Measurements from ENCODE around the gene FCHO1.

The FCHO1 gene, protein sequence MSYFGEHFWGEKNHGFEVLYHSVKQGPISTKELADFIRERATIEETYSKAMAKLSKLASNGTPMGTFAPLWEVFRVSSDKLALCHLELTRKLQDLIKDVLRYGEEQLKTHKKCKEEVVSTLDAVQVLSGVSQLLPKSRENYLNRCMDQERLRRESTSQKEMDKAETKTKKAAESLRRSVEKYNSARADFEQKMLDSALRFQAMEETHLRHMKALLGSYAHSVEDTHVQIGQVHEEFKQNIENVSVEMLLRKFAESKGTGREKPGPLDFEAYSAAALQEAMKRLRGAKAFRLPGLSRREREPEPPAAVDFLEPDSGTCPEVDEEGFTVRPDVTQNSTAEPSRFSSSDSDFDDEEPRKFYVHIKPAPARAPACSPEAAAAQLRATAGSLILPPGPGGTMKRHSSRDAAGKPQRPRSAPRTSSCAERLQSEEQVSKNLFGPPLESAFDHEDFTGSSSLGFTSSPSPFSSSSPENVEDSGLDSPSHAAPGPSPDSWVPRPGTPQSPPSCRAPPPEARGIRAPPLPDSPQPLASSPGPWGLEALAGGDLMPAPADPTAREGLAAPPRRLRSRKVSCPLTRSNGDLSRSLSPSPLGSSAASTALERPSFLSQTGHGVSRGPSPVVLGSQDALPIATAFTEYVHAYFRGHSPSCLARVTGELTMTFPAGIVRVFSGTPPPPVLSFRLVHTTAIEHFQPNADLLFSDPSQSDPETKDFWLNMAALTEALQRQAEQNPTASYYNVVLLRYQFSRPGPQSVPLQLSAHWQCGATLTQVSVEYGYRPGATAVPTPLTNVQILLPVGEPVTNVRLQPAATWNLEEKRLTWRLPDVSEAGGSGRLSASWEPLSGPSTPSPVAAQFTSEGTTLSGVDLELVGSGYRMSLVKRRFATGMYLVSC

DNA sequence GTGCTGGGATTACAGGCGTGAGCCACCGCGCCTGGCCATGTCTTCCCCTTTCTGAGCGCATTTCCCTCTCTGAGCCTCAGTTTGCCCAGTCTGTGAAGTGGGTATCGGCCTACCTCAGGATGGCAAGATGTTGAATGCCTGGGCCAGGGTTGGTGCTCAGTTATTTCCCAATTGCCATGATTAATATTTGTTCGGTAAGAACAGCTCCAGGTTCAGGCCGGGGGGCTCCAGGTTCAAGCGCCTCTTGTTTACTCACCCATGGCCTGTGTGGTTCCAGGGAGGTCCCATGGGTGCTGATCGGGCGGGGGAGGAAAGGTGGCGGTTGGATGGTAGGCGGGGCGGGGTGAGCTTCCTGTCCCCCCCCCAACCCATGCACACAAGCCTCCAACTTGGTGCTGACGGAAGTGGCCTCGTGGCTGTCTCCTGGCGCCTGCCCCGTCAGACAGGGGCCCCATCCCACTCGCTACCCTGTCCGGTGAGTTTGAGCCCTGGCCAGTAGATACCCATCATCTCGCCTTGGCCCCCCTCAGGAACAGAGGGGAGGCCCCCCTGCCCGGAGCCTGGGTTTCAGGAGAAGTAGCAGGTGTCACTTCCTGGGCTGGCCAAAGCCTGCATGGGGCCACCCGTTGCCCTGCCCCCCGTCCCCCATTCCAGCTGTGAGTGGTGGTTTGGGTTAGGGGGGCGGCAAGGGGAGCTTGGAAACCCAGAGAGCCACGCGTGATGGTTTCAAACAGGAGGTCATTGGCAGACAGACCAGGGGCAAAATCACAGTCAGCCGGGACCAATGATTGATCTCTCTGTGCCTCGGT, at the start of gene FCHO1:
FCHO1 (plus strand) TSS at position 375 of the 809 bp plus-strand sequence. CDS start 3,688 bp downstream, outside the sequence.
- no peak for DNase-seq (ENCODE audit: low read depth)

- DNase-seq (ENCODE audit: low read depth), result no peak
Observed at GRCh38 chr19:17703824-17704463, 47.3 kb upstream of the FCHO1 start.

- no peak for DNase-seq (ENCODE audit: low read depth)
Observed at GRCh38 chr19:17706750-17707181, 44.5 kb upstream of the FCHO1 start.

- no peak for DNase-seq (ENCODE audit: low read depth)
Observed at GRCh38 chr19:17711851-17712250, 39.4 kb upstream of the FCHO1 start.

DNA sequence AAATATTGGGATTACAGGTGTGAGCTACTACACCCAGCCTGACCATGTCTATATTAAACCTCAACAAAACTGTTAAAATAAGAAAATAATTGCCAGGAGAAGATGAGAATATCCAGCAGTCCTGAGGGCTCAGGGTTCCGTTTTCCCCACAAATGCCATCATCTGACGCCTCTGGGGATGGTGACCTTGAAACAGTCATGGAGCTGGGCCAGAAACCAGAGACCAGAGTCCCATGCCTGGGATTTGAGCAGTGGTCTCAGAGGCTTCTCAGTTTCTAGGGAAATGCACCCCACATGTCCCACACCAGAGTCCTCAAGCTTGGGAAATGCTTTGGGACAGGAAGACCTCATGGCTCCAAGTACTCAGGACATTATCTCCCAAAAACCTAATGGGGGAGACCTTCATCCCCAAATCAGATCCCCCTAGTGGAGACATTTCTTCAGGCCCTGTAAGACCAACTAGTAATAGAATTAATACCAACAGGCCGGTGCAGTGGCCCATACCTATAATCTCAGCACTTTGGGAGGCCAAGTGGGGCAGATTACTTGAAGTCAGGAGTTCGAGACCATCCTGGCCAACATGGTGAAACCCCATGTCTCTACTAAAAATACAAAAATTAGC, 34.9 kb upstream of the FCHO1 start:
- DNase-seq (ENCODE audit: low read depth), result no peak

GRCh38 chr19:17718550-17718946, 32.7 kb upstream of the FCHO1 start:
- no peak for DNase-seq (ENCODE audit: low read depth)

DNA sequence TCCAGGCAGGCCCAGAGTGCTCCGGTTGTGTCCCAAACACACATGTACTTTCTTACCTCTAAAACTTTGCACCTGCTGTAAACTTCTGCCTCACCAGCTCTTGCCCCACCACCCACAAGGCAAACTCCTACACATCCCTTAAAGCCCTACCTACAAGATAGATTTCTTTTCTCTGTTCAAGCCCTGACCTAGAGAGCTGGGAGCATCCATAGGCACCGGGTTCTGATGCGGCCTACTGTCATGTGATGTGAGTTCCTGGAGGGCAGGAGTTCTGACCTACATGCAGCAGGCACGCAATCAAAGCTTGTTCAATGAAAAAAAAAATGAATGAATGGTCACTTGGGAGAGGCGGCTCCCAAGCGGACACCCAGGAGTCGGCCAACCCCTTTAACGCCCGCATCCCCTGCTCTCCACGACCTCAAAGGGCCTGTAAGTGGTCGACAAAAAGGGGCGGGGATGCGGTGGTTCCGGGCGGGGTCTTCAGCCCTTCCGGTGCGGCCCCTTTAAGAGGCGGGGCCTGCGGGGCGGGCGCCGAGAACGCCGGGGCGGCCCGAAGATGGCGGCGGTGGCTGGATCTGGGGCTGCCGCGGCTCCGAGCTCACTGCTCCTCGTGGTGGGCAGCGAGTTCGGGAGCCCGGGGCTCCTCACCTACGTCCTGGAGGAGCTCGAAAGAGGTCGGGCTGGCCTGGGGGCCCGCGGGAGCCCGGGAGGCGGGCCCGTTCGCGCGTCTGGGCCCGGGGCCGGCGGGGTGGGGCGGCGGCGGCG, 32.1 kb upstream of the FCHO1 start, which contains the start of gene MAP1S:
MAP1S (plus strand) TSS at position 534 of the 765 bp plus-strand sequence; CDS start at position 557, 23 bp downstream.
- no peak for DNase-seq (ENCODE audit: low read depth)

- DNase-seq (ENCODE audit: low read depth), result no peak
Observed at GRCh38 chr19:17719730-17720400, 31.4 kb upstream of the FCHO1 start.

GRCh38 chr19:17720440-17720839, 30.8 kb upstream of the FCHO1 start:
- DNase-seq (ENCODE audit: low read depth), result no peak

- no peak for DNase-seq (ENCODE audit: low read depth)
Observed at GRCh38 chr19:17721111-17721628, 30.1 kb upstream of the FCHO1 start.

DNA sequence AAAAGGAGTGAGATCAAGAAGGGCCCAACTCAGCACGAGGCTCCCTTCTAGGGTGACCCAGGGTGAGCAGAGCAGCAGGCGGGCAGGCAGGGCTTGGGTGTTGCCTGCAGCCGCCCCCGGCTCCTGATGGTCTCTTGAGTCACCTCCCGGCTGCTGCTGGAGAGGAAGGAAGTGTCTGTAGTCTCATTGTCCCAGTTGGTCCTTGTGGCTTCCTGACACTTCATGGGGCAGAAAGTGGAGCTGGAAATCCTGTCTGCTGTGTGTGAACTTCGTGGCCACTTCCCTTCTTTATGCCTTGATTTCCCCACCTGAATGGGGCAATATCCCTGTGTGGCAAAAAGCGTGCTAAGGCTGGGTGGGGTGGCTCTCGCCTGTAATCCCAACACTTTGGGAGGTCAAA, 29.5 kb upstream of the FCHO1 start:
- no peak for DNase-seq (ENCODE audit: low read depth)

GRCh38 chr19:17722655-17723240, 28.5 kb upstream of the FCHO1 start:
- no peak for DNase-seq (ENCODE audit: low read depth)

- DNase-seq (ENCODE audit: low read depth), result no peak
Observed at GRCh38 chr19:17724655-17725054, 26.6 kb upstream of the FCHO1 start.

DNA sequence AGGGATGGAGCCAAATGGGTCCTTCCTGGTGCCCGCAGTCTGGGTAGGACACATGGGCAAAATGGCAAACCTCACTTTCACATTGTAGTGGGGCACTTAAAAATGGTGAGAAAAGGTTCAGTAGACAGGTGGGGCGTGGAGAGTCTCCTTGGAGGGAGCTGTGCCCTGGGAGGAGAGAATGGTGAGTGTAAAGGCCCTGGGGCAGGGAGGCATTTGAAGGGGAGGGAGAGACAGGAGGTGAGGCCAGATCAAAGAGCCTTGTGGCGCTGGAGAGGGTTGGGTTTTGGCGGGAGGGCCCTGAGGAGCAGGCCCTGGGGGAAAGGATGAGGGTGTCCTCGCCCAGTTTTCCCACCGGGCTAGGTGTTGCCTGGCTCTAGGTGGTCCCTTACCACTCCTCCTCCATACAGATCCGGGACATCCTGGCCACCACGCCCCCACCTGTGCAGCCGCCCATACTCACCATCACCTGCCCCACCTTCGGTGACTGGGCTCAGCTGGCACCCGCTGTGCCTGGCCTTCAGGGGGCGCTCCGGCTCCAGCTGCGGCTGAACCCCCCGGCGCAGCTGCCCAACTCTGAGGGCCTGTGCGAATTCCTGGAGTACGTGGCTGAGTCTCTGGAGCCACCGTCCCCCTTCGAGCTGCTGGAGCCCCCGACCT, 25.7 kb upstream of the FCHO1 start:
- no peak for DNase-seq (ENCODE audit: low read depth)

GRCh38 chr19:17726136-17726741, 25.0 kb upstream of the FCHO1 start:
- no peak for DNase-seq (ENCODE audit: low read depth)

GRCh38 chr19:17726964-17727773, 24.1 kb upstream of the FCHO1 start:
- DNase-seq (ENCODE audit: low read depth), result no peak

DNA sequence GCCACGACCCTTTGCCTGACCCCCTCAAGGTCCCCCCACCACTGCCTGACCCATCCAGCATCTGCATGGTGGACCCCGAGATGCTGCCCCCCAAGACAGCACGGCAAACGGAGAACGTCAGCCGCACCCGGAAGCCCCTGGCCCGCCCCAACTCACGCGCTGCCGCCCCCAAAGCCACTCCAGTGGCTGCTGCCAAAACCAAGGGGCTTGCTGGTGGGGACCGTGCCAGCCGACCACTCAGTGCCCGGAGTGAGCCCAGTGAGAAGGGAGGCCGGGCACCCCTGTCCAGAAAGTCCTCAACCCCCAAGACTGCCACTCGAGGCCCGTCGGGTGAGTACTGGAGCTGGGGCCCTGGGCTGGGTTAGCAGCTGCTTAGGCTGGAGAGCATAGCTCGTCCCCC, 23.4 kb upstream of the FCHO1 start:
- no peak for DNase-seq (ENCODE audit: low read depth)
